ENCODE measurements around the gene TPRG1L. TPM values are rescaled to one million over a fixed set of nuclear protein-coding genes. Genes with fewer than 3 reads are reported as not detected.

Gene TPRG1L
- total and polyA plus RNA-seq, 2 of the 4 experiments (the other 2 are of a cell fraction), result 25.3 to 39.5 TPM

DNA sequence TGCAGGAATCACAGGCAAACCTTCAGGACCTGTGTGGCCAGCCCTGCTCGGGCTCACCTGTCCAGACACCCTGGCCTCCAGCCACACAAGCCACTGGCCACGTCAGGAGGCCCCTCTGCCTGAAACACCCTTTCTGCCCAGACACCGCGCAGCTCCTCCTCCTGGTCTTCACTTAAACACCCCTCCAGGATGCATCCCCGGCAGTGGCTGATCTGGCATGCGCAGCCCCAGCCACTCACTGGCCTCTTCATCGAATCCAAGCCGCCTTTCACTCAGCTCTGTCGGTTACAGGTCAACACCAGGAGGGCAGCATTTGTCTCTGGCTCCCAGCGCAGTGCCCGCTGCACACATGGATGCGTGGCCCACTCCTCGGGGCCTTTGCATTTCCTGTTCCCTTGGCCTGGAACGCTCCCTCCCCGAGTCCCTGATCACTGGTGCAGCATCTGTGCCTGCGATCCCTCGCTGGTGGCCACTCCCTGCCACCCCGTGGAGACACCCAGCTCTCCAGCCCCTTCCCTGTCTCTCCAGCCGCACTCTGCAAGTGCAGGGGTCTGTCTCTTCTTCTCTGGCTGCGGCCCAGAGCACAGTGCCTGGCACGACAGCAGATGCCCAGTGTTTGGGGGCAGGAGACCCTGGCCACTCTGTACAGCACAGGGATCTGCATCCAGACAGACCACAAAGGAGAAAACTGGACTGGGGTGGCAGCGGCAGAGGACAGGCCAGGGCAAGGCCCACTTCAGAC lies 9.4 kb downstream of the TPRG1L start:
- dilution Hi-C loops (cut with HindIII; ENCODE audit: low sequenced_read_pairs, unreplicated experiment) (no loop called here), in situ Hi-C loops (cut with MboI; ENCODE audit: low sequenced_read_pairs) (no loop called here), intact Hi-C loops (cut with micrococcal nuclease) (no loop called here)
- no peak overlapping the region for H2BK5ac ChIP-seq (ENCODE audit: low read depth, low read length, poor library complexity, severe bottlenecking)
- TF ChIP-seq NFE2L2 (IDR thresholded peaks at IDR 0.05; ENCODE audit: low read depth, low read length) (no peak), POLR2A (IDR thresholded peaks at IDR 0.05; ENCODE audit: low read depth, low read length) (no peak), BHLHE40 (IDR thresholded peaks at IDR 0.05; ENCODE audit: low read depth, low read length) (no peak), FOS (IDR thresholded peaks at IDR 0.05; ENCODE audit: low read depth, low read length) (no peak), MAZ (IDR thresholded peaks at IDR 0.05; ENCODE audit: borderline replicate concordance, low read depth, low read length) (no peak), MXI1 (IDR thresholded peaks at IDR 0.05; ENCODE audit: borderline replicate concordance, low read depth, low read length) (no peak), CTCF (conservative IDR thresholded peaks at IDR 0.05; ENCODE audit: low read depth, low read length) (no peak), MAFK (IDR thresholded peaks at IDR 0.05; ENCODE audit: low read depth, low read length) (no peak), RAD21 (IDR thresholded peaks at IDR 0.05; ENCODE audit: low read length) (no peak), SMC3 (IDR thresholded peaks at IDR 0.05; ENCODE audit: low read depth, low read length) (no peak), ELK1 (IDR thresholded peaks at IDR 0.05; ENCODE audit: borderline replicate concordance, low read depth, low read length) (no peak), RCOR1 (IDR thresholded peaks at IDR 0.05; ENCODE audit: insufficient replicate concordance, low read length) (no peak)
- TF ChIP-seq, protein P1, sequence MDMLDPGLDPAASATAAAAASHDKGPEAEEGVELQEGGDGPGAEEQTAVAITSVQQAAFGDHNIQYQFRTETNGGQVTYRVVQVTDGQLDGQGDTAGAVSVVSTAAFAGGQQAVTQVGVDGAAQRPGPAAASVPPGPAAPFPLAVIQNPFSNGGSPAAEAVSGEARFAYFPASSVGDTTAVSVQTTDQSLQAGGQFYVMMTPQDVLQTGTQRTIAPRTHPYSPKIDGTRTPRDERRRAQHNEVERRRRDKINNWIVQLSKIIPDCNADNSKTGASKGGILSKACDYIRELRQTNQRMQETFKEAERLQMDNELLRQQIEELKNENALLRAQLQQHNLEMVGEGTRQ (IDR thresholded peaks at IDR 0.05; ENCODE audit: low read depth, low read length), result no peak
- no peak overlapping the region for H3K4me3 ChIP-seq (ENCODE audit: insufficient read depth, low read depth, low read length)
- no peak overlapping the region for H3K18ac ChIP-seq (ENCODE audit: low read depth, low read length)
- no peaks in the 10 kb centered on the region for H3K9me3 ChIP-seq (ENCODE audit: control insufficient read depth, insufficient read depth, low read length)
- no peak overlapping the region for H3K56ac ChIP-seq (ENCODE audit: extremely low read depth, insufficient read depth, low read length)
- no peak overlapping the region for H4K8ac ChIP-seq (ENCODE audit: low read depth in 2 of 2, low read length in 2 of 2)
- no peak overlapping the region for H3K23ac ChIP-seq (ENCODE audit: low read depth, low read length)
- no peak overlapping the region for H3K4ac ChIP-seq (ENCODE audit: low read depth, low read length)
- H3K9me1 ChIP-seq (ENCODE audit: insufficient read depth, low read length), result no peaks in the 10 kb centered on the region
- H2BK15ac ChIP-seq (ENCODE audit: low read depth, low read length), result no peak overlapping the region
- H3K4me1 ChIP-seq (ENCODE audit: control insufficient read depth, insufficient read depth, low read length), result no peaks in the 10 kb centered on the region
- H4K91ac ChIP-seq (ENCODE audit: insufficient read depth, low read depth, low read length), result no peak overlapping the region
- BruUV-seq (replicated peaks), result no TSS peak
- no peak overlapping the region for H4K5ac ChIP-seq (ENCODE audit: low read depth, low read length)
- no peak overlapping the region for H3K14ac ChIP-seq (replicated peaks; ENCODE audit: low read depth, low read length)
- no peaks in the 10 kb centered on the region for H3K27me3 ChIP-seq (ENCODE audit: control insufficient read depth, insufficient read depth, low read length)
- no peak overlapping the region for H2AK5ac ChIP-seq (ENCODE audit: low read depth, low read length)
- H2BK20ac ChIP-seq (ENCODE audit: low read depth, low read length), result no peak overlapping the region
- H2AFZ ChIP-seq (replicated peaks; ENCODE audit: low read length, poor library complexity), result no peak overlapping the region
- no peak overlapping the region for H2BK120ac ChIP-seq (ENCODE audit: low read depth, low read length)
- 97% methylated on average over 12 of the region's 22 CpGs; no CpG with 5 or more reads in 1 of the 2 experiments for WGBS, 2 experiments (ENCODE audit: extremely low coverage in 2 of 2, insufficient read length in 1 of 2)
- ChIA-PET CTCF (no interaction called here), POLR2A (ENCODE audit: unreplicated experiment) (no interaction called here)
- ATAC-seq (ENCODE audit: low read depth) (no peak), DNase-seq (no peak)
- H3K4me2 ChIP-seq (ENCODE audit: low read depth, low read length), result no peak overlapping the region
- H4K20me1 ChIP-seq (ENCODE audit: insufficient read depth, low read length), result no peaks in the 10 kb centered on the region; the same call in 1 of the 2 replicates
- H3K79me1 ChIP-seq (ENCODE audit: low read depth in 1 of 2, low read length in 2 of 2), result no peaks in the 10 kb centered on the region
- no peak overlapping the region for H3K27ac ChIP-seq (ENCODE audit: insufficient read depth, low read length)
- no peak overlapping the region for H2AK9ac ChIP-seq (replicated peaks; ENCODE audit: low read depth, low read length, poor library complexity)
- no peak overlapping the region for H3K9ac ChIP-seq (ENCODE audit: low read depth, low read length)
- peaks cover 68% of the 10 kb centered on the region for H3K36me3 ChIP-seq (ENCODE audit: control insufficient read depth, insufficient read depth, low read length)

Measured in IMR-90 (cell line).